Neural progenitor cell (in vitro differentiated cells): ENCODE results near the gene ITGA3. TPM values are rescaled to one million over a fixed set of nuclear protein-coding genes. Genes with fewer than 3 reads are reported as not detected.

Experiments used
- DNase-seq: peaks from one replicate; pipeline ENCODE4 v3.0.0-alpha.2; 2016; ENCODE audit warnings: low spot score
- H2AFZ ChIP-seq: fragments of 200-600 bp; sonication (generic); replicated peaks from 2 replicates; pipeline ENCODE4 v1.6.1; 2016; ENCODE audit warnings: antibody characterized with exemption
- H3F3A ChIP-seq: fragments of 200-600 bp; sonication (generic); 2 replicates; pipeline ENCODE4 v1.6.1; 2016; ENCODE audit warnings: antibody characterized with exemption, low read depth
- H3K27ac ChIP-seq: fragments of 200-600 bp; sonication (generic); 2 replicates; pipeline ENCODE4 v1.5.1; 2016; ENCODE audit warnings: mild to moderate bottlenecking
- H3K27me3 ChIP-seq: fragments of 200-600 bp; sonication (generic); 2 replicates; pipeline ENCODE4 v1.6.1; 2016; ENCODE audit warnings: mild to moderate bottlenecking, moderate library complexity
- H3K36me3 ChIP-seq: fragments of 200-600 bp; sonication (generic); 2 replicates; pipeline ENCODE4 v1.5.1; 2016
- H3K4me1 ChIP-seq: fragments of 200-600 bp; sonication (generic); 2 replicates; pipeline ENCODE4 v1.6.1; 2016; ENCODE audit warnings: mixed run types
- H3K4me2 ChIP-seq: fragments of 200-600 bp; sonication (generic); 2 replicates; pipeline ENCODE4 v1.6.1; 2016
- H3K4me3 ChIP-seq: fragments of 200-600 bp; sonication (generic); 2 replicates; pipeline ENCODE4 v1.5.1; 2016
- H3K79me2 ChIP-seq: fragments of 200-600 bp; sonication (generic); 2 replicates; pipeline ENCODE4 v1.6.1; 2016; ENCODE audit warnings: low read depth
- H3K9ac ChIP-seq: fragments of 200-600 bp; sonication (generic); 2 replicates; pipeline ENCODE4 v1.6.1; 2016
- H3K9me3 ChIP-seq: fragments of 200-600 bp; sonication (generic); 2 replicates; pipeline ENCODE4 v1.5.1; 2016; ENCODE audit warnings: low read depth
- H4K20me1 ChIP-seq: fragments of 200-600 bp; sonication (generic); 2 replicates; pipeline ENCODE4 v1.6.1; 2016; ENCODE audit warnings: low read depth
- H3K27ac Mint-ChIP-seq: 3 replicates; pipeline ENCODE4 v1.8.0; 2021; ENCODE audit warnings: mixed read lengths
- H3K27me3 Mint-ChIP-seq: 2 replicates; pipeline ENCODE4 v1.8.0; 2022; ENCODE audit warnings: low read depth, mild to moderate bottlenecking, inconsistent platforms, moderate library complexity, mixed read lengths; ENCODE audit not compliant: insufficient read depth
- H3K36me3 Mint-ChIP-seq: 3 replicates; pipeline ENCODE4 v1.8.0; 2021; ENCODE audit warnings: mixed read lengths
- H3K4me1 Mint-ChIP-seq: 3 replicates; pipeline ENCODE4 v1.8.0; 2021; ENCODE audit warnings: mixed read lengths
- H3K4me3 Mint-ChIP-seq: 3 replicates; pipeline ENCODE4 v1.8.0; 2021; ENCODE audit warnings: mild to moderate bottlenecking, moderate library complexity, mixed read lengths
- H3K9me3 Mint-ChIP-seq: 3 replicates; pipeline ENCODE4 v1.8.0; 2020; ENCODE audit warnings: mixed read lengths
- CTCF ChIP-seq: fragments of 200-600 bp; sonication (generic); IDR thresholded peaks from 2 replicates; pipeline ENCODE4 v1.5.1; 2017; ENCODE audit warnings: antibody characterized with exemption, mild to moderate bottlenecking
- EZH2 ChIP-seq: fragments of 200-600 bp; sonication (generic); IDR thresholded peaks from 2 replicates; pipeline ENCODE4 v1.6.1; 2017; ENCODE audit warnings: antibody characterized with exemption, mild to moderate bottlenecking, moderate library complexity
- EZH2phosphoT487 ChIP-seq: fragments of 200-600 bp; sonication (generic); IDR thresholded peaks from 2 replicates; pipeline ENCODE4 v1.6.1; 2017; ENCODE audit warnings: antibody characterized with exemption
- total RNA-seq: library from RNA; depleted of rRNA; stranded (reverse); fragments of >200 nt; gene quantifications from 2 replicates; pipeline ENCODE4 v1.2.3, GENCODE V29; 2015; ENCODE audit warnings: low replicate concordance

The ITGA3 gene
- total RNA-seq, 1 donor from 2014 or later, result 7.7 TPM

GRCh38 chr17:50020841-50021599 is 34.9 kb upstream of the ITGA3 start:
- no peaks in the 10 kb centered on the region for H3K4me1 ChIP-seq
- no peak overlapping the region for H2AFZ ChIP-seq
- H3F3A ChIP-seq, result peaks cover 40% of the 10 kb centered on the region
- no peaks in the 10 kb centered on the region for H3K36me3 ChIP-seq
- Mint-ChIP-seq H3K36me3 (no peaks in the 10 kb centered on the region), H3K27me3 (no peaks in the 10 kb centered on the region), H3K4me1 (peaks cover 6% of the 10 kb centered on the region), H3K4me3 (no peak overlapping the region), H3K9me3 (no peaks in the 10 kb centered on the region), H3K27ac (no peak overlapping the region)
- no peaks in the 10 kb centered on the region for H3K27me3 ChIP-seq
- H4K20me1 ChIP-seq, result no peaks in the 10 kb centered on the region
- no peaks in the 10 kb centered on the region for H3K79me2 ChIP-seq
- no peak for DNase-seq
- no peak overlapping the region for H3K9ac ChIP-seq
- no peaks in the 10 kb centered on the region for H3K9me3 ChIP-seq
- no peak overlapping the region for H3K4me2 ChIP-seq
- TF ChIP-seq EZH2phosphoT487 (no peak), CTCF (no peak), EZH2 (no peak)
- no peak overlapping the region for H3K27ac ChIP-seq
- no peak overlapping the region for H3K4me3 ChIP-seq

GRCh38 chr17:50021681-50022370 is 34.1 kb upstream of the ITGA3 start:
- Histone ChIP-seq H3K4me2 (no peak overlapping the region), H3F3A (peaks cover 47% of the 10 kb centered on the region), H3K79me2 (no peaks in the 10 kb centered on the region), H2AFZ (no peak overlapping the region), H3K4me1 (no peaks in the 10 kb centered on the region), H3K27ac (no peak overlapping the region), H3K9me3 (no peaks in the 10 kb centered on the region), H3K36me3 (no peaks in the 10 kb centered on the region), H3K9ac (no peak overlapping the region), H3K4me3 (no peak overlapping the region), H3K27me3 (no peaks in the 10 kb centered on the region), H4K20me1 (no peaks in the 10 kb centered on the region)
- DNase-seq, result no peak
- no peaks in the 10 kb centered on the region for H3K36me3 Mint-ChIP-seq
- no peak for TF ChIP-seq EZH2
- no peak for TF ChIP-seq CTCF
- no peak for TF ChIP-seq EZH2phosphoT487
- no peaks in the 10 kb centered on the region for H3K9me3 Mint-ChIP-seq
- H3K27ac Mint-ChIP-seq, result no peak overlapping the region
- no peak overlapping the region for H3K4me3 Mint-ChIP-seq
- H3K27me3 Mint-ChIP-seq, result peaks cover 4% of the 10 kb centered on the region
- peaks cover 10% of the 10 kb centered on the region for H3K4me1 Mint-ChIP-seq

- peaks cover 7% of the 10 kb centered on the region for H3K4me1 ChIP-seq
- H3K36me3 ChIP-seq, result no peaks in the 10 kb centered on the region
- Mint-ChIP-seq H3K27ac (no peak overlapping the region), H3K4me3 (no peak overlapping the region), H3K27me3 (peaks cover 4% of the 10 kb centered on the region), H3K4me1 (peaks cover 13% of the 10 kb centered on the region), H3K36me3 (no peaks in the 10 kb centered on the region), H3K9me3 (no peaks in the 10 kb centered on the region)
- no peaks in the 10 kb centered on the region for H3K79me2 ChIP-seq
- H3K27ac ChIP-seq, result no peak overlapping the region
- peaks cover 47% of the 10 kb centered on the region for H3F3A ChIP-seq
- H2AFZ ChIP-seq, result no peak overlapping the region
- no peak for DNase-seq
- no peak overlapping the region for H3K9ac ChIP-seq
- no peak overlapping the region for H3K4me3 ChIP-seq
- H3K9me3 ChIP-seq, result no peaks in the 10 kb centered on the region
- TF ChIP-seq EZH2 (no peak), CTCF (no peak), EZH2phosphoT487 (no peak)
- no peak overlapping the region for H3K4me2 ChIP-seq
- H3K27me3 ChIP-seq, result no peaks in the 10 kb centered on the region
- H4K20me1 ChIP-seq, result no peaks in the 10 kb centered on the region
Observed at GRCh38 chr17:50022463-50023130, 33.3 kb upstream of the ITGA3 start.
